Cardiac muscle cell (in vitro differentiated cells and primary cell): Measurements from ENCODE around the gene SMAGP. TPM values are rescaled to one million over a fixed set of nuclear protein-coding genes. Genes with fewer than 3 reads are reported as not detected.

Experiments used
- DNase-seq, 2 donors: peaks; one replicate each; pipeline versions ENCODE4 v3.0.0 to v3.0.0-alpha.2; 2010 to 2017; ENCODE audit warnings: low read depth in 1 of 2, low spot score in 1 of 2
- H3K27ac ChIP-seq: fragments of 200-600 bp; sonication (generic); 2 replicates; pipeline ENCODE4 v1.5.1; 2016
- H3K27me3 ChIP-seq: fragments of 200-600 bp; sonication (generic); 2 replicates; pipeline ENCODE4 v1.6.0; 2016; ENCODE audit warnings: control low read depth
- H3K36me3 ChIP-seq: fragments of 200-600 bp; sonication (generic); 2 replicates; pipeline ENCODE4 v1.5.1; 2016; ENCODE audit warnings: control low read depth
- H3K4me1 ChIP-seq: fragments of 200-600 bp; sonication (generic); 2 replicates; pipeline ENCODE4 v1.8.1; 2017; ENCODE audit warnings: low read depth, mild to moderate bottlenecking, mixed run types
- H3K4me3 ChIP-seq: fragments of 200-600 bp; sonication (generic); 2 replicates; pipeline ENCODE4 v1.5.1; 2016; ENCODE audit warnings: mild to moderate bottlenecking
- H3K9me3 ChIP-seq: fragments of 200-600 bp; sonication (generic); 2 replicates; pipeline ENCODE4 v1.5.1; 2017; ENCODE audit warnings: low read depth, mild to moderate bottlenecking, control low read depth
- CTCF ChIP-seq: IDR thresholded peaks from 2 replicates; pipeline ENCODE4 v1.5.1; 2012; ENCODE audit warnings: low read depth, mild to moderate bottlenecking, low read length
- polyA plus RNA-seq: library from polyadenylated mRNA; unstranded; fragments of >200 nt; fragmentation: Nextera tagmentation; extraction: Ambion mirVana; gene quantifications from 2 replicates; pipeline ENCODE4 v1.2.1, GENCODE V29; 2016
- total RNA-seq: library from RNA; depleted of rRNA; stranded (reverse); fragments of >200 nt; gene quantifications from 2 replicates; pipeline ENCODE4 v1.2.3, GENCODE V29; 2016

Gene SMAGP
- total and polyA plus RNA-seq, 2 experiments from 2014 or later = 3.0 to 4.7 TPM

- no peak for DNase-seq
- Histone ChIP-seq H3K27ac (no peak overlapping the region), H3K27me3 (no peaks in the 10 kb centered on the region), H3K4me1 (no peaks in the 10 kb centered on the region), H3K9me3 (no peaks in the 10 kb centered on the region), H3K4me3 (no peak overlapping the region), H3K36me3 (no peaks in the 10 kb centered on the region)
- no peak for TF ChIP-seq CTCF
Measured at GRCh38 chr12:51253276-51253675, 16.9 kb downstream of the SMAGP start.

- Histone ChIP-seq H3K4me1 (peaks cover 10% of the 10 kb centered on the region), H3K36me3 (no peaks in the 10 kb centered on the region), H3K27me3 (no peaks in the 10 kb centered on the region), H3K9me3 (no peaks in the 10 kb centered on the region), H3K27ac (peak overlapping the region; percentile 53), H3K4me3 (no peak overlapping the region)
- no peak for TF ChIP-seq CTCF
- no peak for DNase-seq
Measured at GRCh38 chr12:51247523-51248206, 22.6 kb downstream of the SMAGP start.

GRCh38 chr12:51246254-51246853 is 23.9 kb downstream of the SMAGP start:
- H3K4me3 ChIP-seq = no peak overlapping the region
- peak; percentile 19 for TF ChIP-seq CTCF
- DNase-seq = peak in 1 of 2 donors; percentile 90
- peaks cover 3% of the 10 kb centered on the region for H3K36me3 ChIP-seq
- no peak overlapping the region for H3K27ac ChIP-seq
- peaks cover 10% of the 10 kb centered on the region for H3K4me1 ChIP-seq
- no peaks in the 10 kb centered on the region for H3K27me3 ChIP-seq
- no peaks in the 10 kb centered on the region for H3K9me3 ChIP-seq

- Histone ChIP-seq H3K27ac (no peak overlapping the region), H3K36me3 (peaks cover 10% of the 10 kb centered on the region), H3K27me3 (no peaks in the 10 kb centered on the region), H3K4me1 (peaks cover 10% of the 10 kb centered on the region), H3K4me3 (no peak overlapping the region), H3K9me3 (no peaks in the 10 kb centered on the region)
- no peak for DNase-seq
- TF ChIP-seq CTCF = no peak
Measured at GRCh38 chr12:51245476-51246253, 24.6 kb downstream of the SMAGP start.

GRCh38 chr12:51244269-51244668 is 25.9 kb downstream of the SMAGP start:
- DNase-seq = peak in 1 of 2 donors; percentile 23
- no peak for TF ChIP-seq CTCF
- H3K4me3 ChIP-seq = no peak overlapping the region
- H3K27me3 ChIP-seq = no peaks in the 10 kb centered on the region
- peaks cover 14% of the 10 kb centered on the region for H3K4me1 ChIP-seq
- peaks cover 13% of the 10 kb centered on the region for H3K36me3 ChIP-seq
- H3K27ac ChIP-seq = no peak overlapping the region
- H3K9me3 ChIP-seq = no peaks in the 10 kb centered on the region
